ENCODE data around the gene HDGF. TPM values are rescaled to one million over a fixed set of nuclear protein-coding genes. Genes with fewer than 3 reads are reported as not detected.

Gene HDGF
- total and polyA plus RNA-seq, 2 donors, result 116 to 226 TPM

DNA sequence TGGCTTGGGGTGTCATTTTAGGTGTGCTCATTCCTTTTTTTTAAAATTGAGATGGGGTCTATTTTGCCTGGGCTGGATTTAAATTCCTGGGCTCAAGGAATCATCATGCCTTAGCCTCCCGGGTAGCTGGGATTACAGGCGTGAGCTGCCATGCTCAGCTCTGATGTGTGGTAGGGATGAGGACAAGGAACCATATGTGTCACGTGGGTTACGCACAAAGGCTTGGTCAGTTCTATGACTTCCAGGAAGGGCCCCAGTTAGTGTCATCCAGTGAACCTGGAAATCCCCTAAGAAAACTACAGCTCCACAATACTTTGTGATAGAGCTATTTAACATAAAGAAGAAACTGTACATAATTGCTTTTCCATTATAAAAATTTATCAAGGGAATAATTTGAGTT is 29.9 kb downstream of the HDGF start:
- WGBS, result 97% methylated on average over 4 of the region's 4 CpGs
- Histone ChIP-seq H3K27me3 (ENCODE audit: control insufficient read depth in 2 of 2, insufficient read depth in 1 of 2, low read length in 1 of 2) (no peaks in the 10 kb centered on the region), H3K4me3 (ENCODE audit: low read length in 2 of 2) (no peak overlapping the region), H3K9me3 (ENCODE audit: control insufficient read depth in 2 of 2, insufficient read depth in 1 of 2, low read length in 1 of 2) (no peaks in the 10 kb centered on the region), H3K27ac (ENCODE audit: low read depth in 1 of 2, low read length in 1 of 2) (no peak overlapping the region), H3K36me3 (ENCODE audit: control insufficient read depth in 2 of 2, insufficient read depth in 2 of 2, low read length in 1 of 2) (peaks cover 49 to 51% of the 10 kb centered on the region in 2 donors), H3K4me1 (ENCODE audit: control insufficient read depth in 2 of 2, insufficient read depth in 2 of 2, low read length in 2 of 2) (peaks cover 16 to 25% of the 10 kb centered on the region in 2 donors)
- DNase-seq (ENCODE audit: low read depth in 6 of 9, low spot score in 9 of 9), result no peak

DNA sequence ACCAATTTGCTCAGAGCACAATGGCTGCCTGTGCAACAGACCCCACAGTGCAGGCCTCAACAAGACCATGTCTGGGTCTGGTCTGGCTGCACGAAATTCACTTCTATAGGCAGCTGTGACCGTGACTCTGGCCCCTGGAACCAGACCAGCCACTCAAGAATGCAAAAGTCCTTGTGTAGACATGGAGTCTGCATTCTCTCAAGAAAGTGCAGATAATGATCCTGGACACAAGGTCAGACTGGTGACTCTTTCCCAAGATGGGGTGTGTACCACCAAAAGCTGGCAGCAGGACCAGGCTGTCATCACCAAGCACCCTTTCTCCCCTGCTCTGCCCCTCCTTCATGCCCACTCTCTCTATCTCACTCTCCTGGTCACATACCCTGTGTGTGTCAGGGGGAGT is 30.3 kb downstream of the HDGF start:
- H3K9me3 ChIP-seq (ENCODE audit: control insufficient read depth in 2 of 2, insufficient read depth in 1 of 2, low read length in 1 of 2), result no peaks in the 10 kb centered on the region
- H3K4me1 ChIP-seq (ENCODE audit: control insufficient read depth in 2 of 2, insufficient read depth in 2 of 2, low read length in 2 of 2), result peaks cover 12 to 21% of the 10 kb centered on the region in 2 donors
- H3K36me3 ChIP-seq (ENCODE audit: control insufficient read depth in 2 of 2, insufficient read depth in 2 of 2, low read length in 1 of 2), result peaks cover 47 to 49% of the 10 kb centered on the region in 2 donors
- no peaks in the 10 kb centered on the region for H3K27me3 ChIP-seq (ENCODE audit: control insufficient read depth in 2 of 2, insufficient read depth in 1 of 2, low read length in 1 of 2)
- H3K27ac ChIP-seq (ENCODE audit: low read depth in 1 of 2, low read length in 1 of 2), result no peak overlapping the region
- no peak overlapping the region for H3K4me3 ChIP-seq (ENCODE audit: low read length in 2 of 2)
- no peak for DNase-seq (ENCODE audit: low read depth in 6 of 9, low spot score in 9 of 9)
- 95% methylated on average over 2 of the region's 2 CpGs for WGBS

DNA sequence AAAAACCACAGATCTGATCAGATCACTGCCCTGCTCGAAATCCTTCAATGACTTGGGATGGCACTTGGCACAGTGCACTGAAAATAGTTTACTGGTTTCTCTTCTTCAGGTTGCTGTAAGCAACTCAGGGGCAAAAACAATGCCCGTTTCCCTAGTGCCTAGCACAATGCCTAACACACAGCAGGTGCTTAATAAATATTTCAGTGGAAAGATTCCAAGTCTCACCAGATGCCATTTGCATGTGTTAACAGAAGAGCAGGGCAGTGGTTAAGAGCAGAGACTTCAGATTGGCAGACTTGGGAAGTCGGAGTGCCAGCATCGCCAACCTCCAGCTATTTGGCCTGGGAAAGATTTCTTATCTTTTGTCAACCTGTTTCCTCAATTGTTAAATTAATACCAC is 34.1 kb downstream of the HDGF start:
- Histone ChIP-seq H3K27ac (ENCODE audit: low read depth in 1 of 2, low read length in 1 of 2) (no peak overlapping the region), H3K4me3 (ENCODE audit: low read length in 2 of 2) (no peak overlapping the region), H3K9me3 (ENCODE audit: control insufficient read depth in 2 of 2, insufficient read depth in 1 of 2, low read length in 1 of 2) (no peaks in the 10 kb centered on the region), H3K4me1 (ENCODE audit: control insufficient read depth in 2 of 2, insufficient read depth in 2 of 2, low read length in 2 of 2) (peaks cover 0 to 3% of the 10 kb centered on the region in 2 donors), H3K36me3 (ENCODE audit: control insufficient read depth in 2 of 2, insufficient read depth in 2 of 2, low read length in 1 of 2) (peaks cover 22% of the 10 kb centered on the region in 2 donors), H3K27me3 (ENCODE audit: control insufficient read depth in 2 of 2, insufficient read depth in 1 of 2, low read length in 1 of 2) (no peaks in the 10 kb centered on the region)
- WGBS, result 96% methylated on average over 4 of the region's 4 CpGs
- DNase-seq (ENCODE audit: low read depth in 6 of 9, low spot score in 9 of 9), result no peak

DNA sequence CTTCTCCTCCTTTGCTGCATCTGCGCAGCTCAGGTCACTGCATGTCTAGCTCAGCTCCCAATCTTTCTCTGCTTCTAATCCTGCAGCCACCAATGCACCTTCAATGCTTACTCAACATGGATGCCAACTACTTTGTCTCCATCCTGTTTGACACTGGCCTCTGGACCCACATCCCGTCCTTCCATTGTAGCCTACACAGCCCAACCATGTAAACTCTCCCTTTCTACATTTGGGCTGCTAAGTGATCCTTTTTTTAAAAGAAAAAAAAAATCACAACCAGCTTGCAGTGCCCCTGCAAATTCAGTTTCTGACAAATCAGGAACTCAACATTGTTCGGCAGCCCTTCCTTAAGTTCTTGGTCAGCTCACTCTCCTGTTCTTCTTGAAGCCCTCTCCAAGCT is 36.6 kb downstream of the HDGF start:
- H3K4me1 ChIP-seq (ENCODE audit: control insufficient read depth in 2 of 2, insufficient read depth in 2 of 2, low read length in 2 of 2), result peaks cover 0 to 7% of the 10 kb centered on the region in 2 donors
- H3K27ac ChIP-seq (ENCODE audit: low read depth in 1 of 2, low read length in 1 of 2), result no peak overlapping the region
- no peak for DNase-seq (ENCODE audit: low read depth in 6 of 9, low spot score in 9 of 9)
- H3K27me3 ChIP-seq (ENCODE audit: control insufficient read depth in 2 of 2, insufficient read depth in 1 of 2, low read length in 1 of 2), result peaks cover 0 to 3% of the 10 kb centered on the region in 2 donors
- whole genome bisulfite sequencing, result 96% methylated on average over 3 of the region's 3 CpGs
- no peak overlapping the region for H3K4me3 ChIP-seq (ENCODE audit: low read length in 2 of 2)
- no peaks in the 10 kb centered on the region for H3K9me3 ChIP-seq (ENCODE audit: control insufficient read depth in 2 of 2, insufficient read depth in 1 of 2, low read length in 1 of 2)
- H3K36me3 ChIP-seq (ENCODE audit: control insufficient read depth in 2 of 2, insufficient read depth in 2 of 2, low read length in 1 of 2), result peaks cover 5 to 9% of the 10 kb centered on the region in 2 donors

DNA sequence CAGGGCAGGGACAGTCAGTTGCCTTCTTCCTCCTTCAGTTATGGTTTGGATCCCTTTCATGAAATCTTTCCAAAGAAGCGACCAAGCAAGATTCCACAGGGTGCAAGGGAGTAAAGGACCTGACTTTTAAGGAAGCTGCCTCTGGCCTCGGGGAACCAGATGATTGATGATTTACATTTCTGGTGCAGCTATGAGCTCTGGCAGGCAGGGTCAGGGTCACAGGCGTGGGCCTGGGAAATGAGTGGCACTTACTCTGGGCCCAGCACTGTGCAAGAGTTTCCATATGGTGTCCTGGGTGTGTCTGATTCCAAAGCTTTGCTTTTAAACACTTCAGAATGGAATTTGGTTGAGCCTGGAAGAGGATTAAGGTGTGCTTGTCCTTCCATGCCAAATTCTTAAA is 38.8 kb downstream of the HDGF start:
- peaks cover 4% of the 10 kb centered on the region in 2 donors for H3K36me3 ChIP-seq (ENCODE audit: control insufficient read depth in 2 of 2, insufficient read depth in 2 of 2, low read length in 1 of 2)
- no peak overlapping the region for H3K4me3 ChIP-seq (ENCODE audit: low read length in 2 of 2)
- no peak overlapping the region for H3K27ac ChIP-seq (ENCODE audit: low read depth in 1 of 2, low read length in 1 of 2)
- H3K4me1 ChIP-seq (ENCODE audit: control insufficient read depth in 2 of 2, insufficient read depth in 2 of 2, low read length in 2 of 2), result peaks cover 0 to 14% of the 10 kb centered on the region in 2 donors
- H3K9me3 ChIP-seq (ENCODE audit: control insufficient read depth in 2 of 2, insufficient read depth in 1 of 2, low read length in 1 of 2), result no peaks in the 10 kb centered on the region
- H3K27me3 ChIP-seq (ENCODE audit: control insufficient read depth in 2 of 2, insufficient read depth in 1 of 2, low read length in 1 of 2), result peaks cover 0 to 18% of the 10 kb centered on the region in 2 donors
- no peak for DNase-seq (ENCODE audit: low read depth in 6 of 9, low spot score in 9 of 9)
- WGBS, result 84% methylated on average over 3 of the region's 3 CpGs

DNA sequence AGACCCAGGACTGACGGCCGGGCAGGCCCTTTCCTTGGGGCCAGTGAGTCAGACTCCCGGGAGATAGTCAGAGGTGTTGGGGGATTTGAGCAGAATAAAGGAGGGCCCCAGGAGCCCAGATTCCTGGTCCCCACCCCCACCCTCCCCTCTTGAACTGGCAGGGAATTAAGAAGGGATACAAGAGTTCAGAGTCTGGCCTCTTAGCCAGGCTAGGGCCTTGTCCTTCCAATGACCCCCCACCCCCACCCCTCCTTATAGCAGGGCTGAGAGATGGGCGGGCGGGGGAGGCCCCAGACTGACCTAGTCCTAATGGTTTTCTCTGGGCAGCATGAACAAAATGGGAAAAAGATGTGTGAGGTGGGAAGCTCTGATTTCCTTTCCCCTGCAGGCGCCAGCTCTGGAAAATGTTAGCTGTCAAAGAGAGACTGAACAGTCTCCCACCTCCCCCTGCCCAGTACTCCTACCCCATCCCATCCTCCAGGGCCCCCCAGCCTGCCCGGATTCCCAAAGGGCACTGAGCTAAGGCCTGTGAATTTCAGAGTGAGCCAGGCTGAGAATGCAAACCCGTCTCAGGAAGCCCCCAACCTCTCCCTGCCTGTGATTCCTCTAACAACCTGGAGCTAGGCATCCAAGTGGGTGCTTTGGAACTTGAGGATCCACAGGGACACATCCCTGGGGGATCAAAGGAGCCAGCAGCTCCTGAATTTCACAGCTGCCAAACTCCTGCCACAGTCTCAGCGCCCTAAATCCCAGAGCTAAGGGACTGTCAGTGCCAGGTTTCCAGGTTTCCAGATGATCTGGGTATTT is 40.3 kb downstream of the HDGF start:
- peaks cover 4 to 28% of the 10 kb centered on the region in 2 donors for H3K4me1 ChIP-seq (ENCODE audit: control insufficient read depth in 2 of 2, insufficient read depth in 2 of 2, low read length in 2 of 2)
- no peak for DNase-seq (ENCODE audit: low read depth in 6 of 9, low spot score in 9 of 9)
- H3K9me3 ChIP-seq (ENCODE audit: control insufficient read depth in 2 of 2, insufficient read depth in 1 of 2, low read length in 1 of 2), result peaks cover 0 to 4% of the 10 kb centered on the region in 2 donors
- peaks cover 2 to 33% of the 10 kb centered on the region in 2 donors for H3K27me3 ChIP-seq (ENCODE audit: control insufficient read depth in 2 of 2, insufficient read depth in 1 of 2, low read length in 1 of 2)
- H3K4me3 ChIP-seq (ENCODE audit: low read length in 2 of 2), result no peak overlapping the region
- WGBS, result 97% methylated on average over 9 of the region's 9 CpGs
- peaks cover 4% of the 10 kb centered on the region in 2 donors for H3K36me3 ChIP-seq (ENCODE audit: control insufficient read depth in 2 of 2, insufficient read depth in 2 of 2, low read length in 1 of 2)
- no peak overlapping the region for H3K27ac ChIP-seq (ENCODE audit: low read depth in 1 of 2, low read length in 1 of 2)

DNA sequence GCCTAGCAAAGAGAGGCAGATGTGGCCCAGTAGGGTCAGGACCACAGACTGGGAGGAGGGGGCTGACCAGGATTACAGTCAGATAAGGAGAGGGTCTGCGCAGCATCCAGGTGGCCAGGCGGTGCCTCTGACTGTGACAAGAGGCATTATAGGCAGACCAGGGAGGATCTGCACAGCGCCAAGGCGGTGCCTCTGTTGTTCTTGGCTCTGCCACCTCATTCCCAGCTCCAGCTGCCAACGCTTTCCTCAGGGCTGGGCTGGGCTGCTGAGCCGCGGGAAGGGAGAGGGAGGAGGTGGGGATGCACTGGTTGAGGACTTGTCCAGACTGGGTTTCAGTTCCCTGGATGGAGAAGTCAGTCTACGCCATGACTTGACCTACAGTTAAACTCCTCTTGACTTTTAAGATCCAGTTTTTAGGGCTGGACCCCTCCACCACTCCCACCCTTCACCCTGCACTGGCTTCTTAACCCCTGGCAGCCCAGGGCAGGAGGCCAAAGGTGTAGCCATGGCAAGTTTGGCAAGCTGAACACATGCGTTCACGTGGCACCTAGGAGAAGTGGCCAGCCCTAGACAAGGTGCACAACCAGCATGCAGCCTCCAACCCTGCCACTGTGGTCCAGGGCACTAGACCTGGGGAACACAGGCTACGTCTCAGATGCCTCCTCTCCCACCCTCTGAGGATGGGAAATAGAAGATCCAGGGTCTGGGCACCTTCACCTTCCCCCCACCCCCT is 41.6 kb downstream of the HDGF start:
- 87% methylated on average over 11 of the region's 11 CpGs for WGBS
- H3K27ac ChIP-seq (ENCODE audit: low read depth in 1 of 2, low read length in 1 of 2), result no peak overlapping the region
- DNase-seq (ENCODE audit: low read depth in 6 of 9, low spot score in 9 of 9), result no peak

DNA sequence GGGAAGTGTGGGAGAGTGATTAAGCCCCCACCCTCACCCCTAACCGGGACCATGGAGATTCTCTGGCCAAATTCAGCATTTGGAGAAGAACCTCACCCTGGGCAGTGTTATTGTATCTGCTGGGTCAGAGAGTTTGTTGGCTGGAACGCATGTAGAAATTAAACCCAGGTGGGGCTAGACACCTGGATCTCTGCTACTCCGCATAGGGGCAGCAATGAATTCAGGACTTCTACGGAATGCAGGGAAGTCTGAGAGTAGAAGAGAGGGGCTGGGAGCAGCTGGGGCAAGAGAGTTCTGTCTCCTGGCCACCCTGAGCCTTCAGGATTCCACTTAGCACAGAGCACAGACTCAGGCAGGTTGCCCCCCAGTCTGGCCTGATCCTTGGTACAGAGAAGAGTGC is 42.4 kb downstream of the HDGF start:
- Histone ChIP-seq H3K27ac (ENCODE audit: low read depth in 1 of 2, low read length in 1 of 2) (no peak overlapping the region), H3K27me3 (ENCODE audit: control insufficient read depth in 2 of 2, insufficient read depth in 1 of 2, low read length in 1 of 2) (peaks cover 14 to 54% of the 10 kb centered on the region in 2 donors), H3K36me3 (ENCODE audit: control insufficient read depth in 2 of 2, insufficient read depth in 2 of 2, low read length in 1 of 2) (peaks cover 0 to 4% of the 10 kb centered on the region in 2 donors), H3K4me3 (ENCODE audit: low read length in 2 of 2) (no peak overlapping the region), H3K9me3 (ENCODE audit: control insufficient read depth in 2 of 2, insufficient read depth in 1 of 2, low read length in 1 of 2) (peaks cover 0 to 5% of the 10 kb centered on the region in 2 donors), H3K4me1 (ENCODE audit: control insufficient read depth in 2 of 2, insufficient read depth in 2 of 2, low read length in 2 of 2) (peaks cover 14 to 44% of the 10 kb centered on the region in 2 donors)
- 89% methylated on average over 4 of the region's 4 CpGs for WGBS
- no peak for DNase-seq (ENCODE audit: low read depth in 6 of 9, low spot score in 9 of 9)

More for the DNA sequence above, 41.6 kb downstream of the HDGF start:
- Histone ChIP-seq H3K4me1 (ENCODE audit: control insufficient read depth in 2 of 2, insufficient read depth in 2 of 2, low read length in 2 of 2) (peaks cover 12 to 40% of the 10 kb centered on the region in 2 donors), H3K36me3 (ENCODE audit: control insufficient read depth in 2 of 2, insufficient read depth in 2 of 2, low read length in 1 of 2) (peaks cover 0 to 4% of the 10 kb centered on the region in 2 donors), H3K27me3 (ENCODE audit: control insufficient read depth in 2 of 2, insufficient read depth in 1 of 2, low read length in 1 of 2) (peaks cover 8 to 45% of the 10 kb centered on the region in 2 donors), H3K4me3 (ENCODE audit: low read length in 2 of 2) (no peak overlapping the region), H3K9me3 (ENCODE audit: control insufficient read depth in 2 of 2, insufficient read depth in 1 of 2, low read length in 1 of 2) (peaks cover 0 to 5% of the 10 kb centered on the region in 2 donors)

DNA sequence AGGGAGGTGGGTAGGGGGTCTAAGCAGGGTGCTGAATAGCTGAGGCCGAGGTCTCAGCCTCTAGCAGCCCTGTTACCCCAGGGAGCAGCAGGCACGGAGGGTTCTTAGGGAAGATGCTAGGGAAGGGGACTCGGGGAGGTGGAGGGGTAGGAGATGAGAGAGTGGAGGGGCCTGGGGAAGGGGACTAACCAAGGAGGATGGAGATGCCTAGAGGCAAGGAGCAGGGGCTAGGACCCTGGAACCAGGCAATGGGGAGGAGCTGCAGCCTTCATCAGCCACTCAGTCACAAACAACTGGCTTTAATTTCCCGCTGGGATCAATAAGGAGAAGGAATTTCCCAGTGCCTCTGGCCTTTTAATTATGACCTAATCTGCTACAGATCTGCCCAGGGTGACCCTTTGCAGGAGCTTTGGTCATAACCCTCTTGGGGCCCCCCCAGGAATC is 43.2 kb downstream of the HDGF start:
- 66% methylated on average over 4 of the region's 4 CpGs for WGBS
- Histone ChIP-seq H3K36me3 (ENCODE audit: control insufficient read depth in 2 of 2, insufficient read depth in 2 of 2, low read length in 1 of 2) (peaks cover 0 to 4% of the 10 kb centered on the region in 2 donors), H3K27me3 (ENCODE audit: control insufficient read depth in 2 of 2, insufficient read depth in 1 of 2, low read length in 1 of 2) (peaks cover 18 to 62% of the 10 kb centered on the region in 2 donors), H3K9me3 (ENCODE audit: control insufficient read depth in 2 of 2, insufficient read depth in 1 of 2, low read length in 1 of 2) (peaks cover 0 to 5% of the 10 kb centered on the region in 2 donors), H3K27ac (ENCODE audit: low read depth in 1 of 2, low read length in 1 of 2) (no peak overlapping the region), H3K4me3 (ENCODE audit: low read length in 2 of 2) (no peak overlapping the region), H3K4me1 (ENCODE audit: control insufficient read depth in 2 of 2, insufficient read depth in 2 of 2, low read length in 2 of 2) (peaks cover 14 to 44% of the 10 kb centered on the region in 2 donors)
- DNase-seq (ENCODE audit: low read depth in 6 of 9, low spot score in 9 of 9), result no peak
